ENCODE results near the gene DYNC1H1. TPM values are rescaled to one million over a fixed set of nuclear protein-coding genes. Genes with fewer than 3 reads are reported as not detected.

The DYNC1H1 gene
- total RNA-seq: 100 to 1,000 TPM; 345 to 359 TPM

DNA sequence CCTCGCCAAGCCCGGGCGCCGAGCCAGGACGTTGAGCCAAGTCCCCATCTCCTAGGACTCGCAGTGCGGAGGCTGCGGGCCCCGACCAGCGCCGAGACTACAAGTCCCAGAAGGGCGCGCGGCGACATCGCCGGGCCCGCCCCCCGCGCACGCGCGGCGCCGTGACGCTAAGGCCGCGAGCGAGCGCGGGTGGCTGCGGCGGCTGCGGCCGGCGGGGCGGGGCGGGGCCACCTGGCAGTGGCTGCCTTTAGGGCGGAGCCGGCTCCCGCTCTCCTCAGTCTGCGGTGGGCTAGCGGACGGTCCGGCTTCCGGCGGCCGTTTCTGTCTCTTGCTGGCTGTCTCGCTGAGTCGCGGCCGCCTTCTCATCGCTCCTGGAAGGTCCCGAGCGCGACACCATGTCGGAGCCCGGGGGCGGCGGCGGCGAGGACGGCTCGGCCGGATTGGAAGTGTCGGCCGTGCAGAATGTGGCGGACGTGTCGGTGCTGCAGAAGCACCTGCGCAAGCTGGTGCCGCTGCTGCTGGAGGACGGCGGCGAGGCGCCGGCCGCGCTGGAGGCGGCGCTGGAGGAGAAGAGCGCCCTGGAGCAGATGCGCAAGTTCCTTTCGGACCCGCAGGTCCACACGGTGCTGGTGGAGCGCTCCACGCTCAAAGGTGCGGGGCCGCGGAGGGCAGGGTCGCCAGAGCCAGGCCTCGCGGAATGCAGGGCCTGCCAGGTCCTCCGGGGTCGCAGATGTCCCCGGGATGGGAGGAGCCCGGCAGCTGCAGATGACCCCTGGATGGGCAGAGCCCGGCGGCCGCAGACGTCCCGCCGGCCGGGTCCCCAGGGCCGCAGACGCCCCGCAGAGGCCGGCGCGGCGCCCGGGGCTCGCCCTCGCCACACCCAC lies at the start of gene DYNC1H1:
TSS of gene DYNC1H1 (plus strand) at position 277 of the 884 bp plus-strand sequence. CDS start at position 396, 119 bp downstream.
- no peaks in the 10 kb centered on the region for H3K27me3 ChIP-seq
- intact Hi-C loops (cut with DNase I): loop anchor here (5.0 to 10.0 kb wide), 2 partner anchors 128 to 350 kb away; partner anchors contain the start of gene ZNF839
- H3K4me1 ChIP-seq: peaks cover 4% of the 10 kb centered on the region
- peak; percentile 90 for DNase-seq
- H3K9me3 ChIP-seq: no peaks in the 10 kb centered on the region
- H3K27ac ChIP-seq: peak within 1 kb of the TSS; percentile 85
- TF ChIP-seq, protein P1, sequence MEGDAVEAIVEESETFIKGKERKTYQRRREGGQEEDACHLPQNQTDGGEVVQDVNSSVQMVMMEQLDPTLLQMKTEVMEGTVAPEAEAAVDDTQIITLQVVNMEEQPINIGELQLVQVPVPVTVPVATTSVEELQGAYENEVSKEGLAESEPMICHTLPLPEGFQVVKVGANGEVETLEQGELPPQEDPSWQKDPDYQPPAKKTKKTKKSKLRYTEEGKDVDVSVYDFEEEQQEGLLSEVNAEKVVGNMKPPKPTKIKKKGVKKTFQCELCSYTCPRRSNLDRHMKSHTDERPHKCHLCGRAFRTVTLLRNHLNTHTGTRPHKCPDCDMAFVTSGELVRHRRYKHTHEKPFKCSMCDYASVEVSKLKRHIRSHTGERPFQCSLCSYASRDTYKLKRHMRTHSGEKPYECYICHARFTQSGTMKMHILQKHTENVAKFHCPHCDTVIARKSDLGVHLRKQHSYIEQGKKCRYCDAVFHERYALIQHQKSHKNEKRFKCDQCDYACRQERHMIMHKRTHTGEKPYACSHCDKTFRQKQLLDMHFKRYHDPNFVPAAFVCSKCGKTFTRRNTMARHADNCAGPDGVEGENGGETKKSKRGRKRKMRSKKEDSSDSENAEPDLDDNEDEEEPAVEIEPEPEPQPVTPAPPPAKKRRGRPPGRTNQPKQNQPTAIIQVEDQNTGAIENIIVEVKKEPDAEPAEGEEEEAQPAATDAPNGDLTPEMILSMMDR (IDR thresholded peaks at IDR 0.05): no peak
- H3K36me3 ChIP-seq: no peaks in the 10 kb centered on the region
- H3K9ac ChIP-seq (ENCODE audit: low read depth in 2 of 2, low read length in 2 of 2): peak within 1 kb of the TSS; percentile 89 to 100
- peak within 1 kb of the TSS; percentile 83 for H3K4me3 ChIP-seq

DNA sequence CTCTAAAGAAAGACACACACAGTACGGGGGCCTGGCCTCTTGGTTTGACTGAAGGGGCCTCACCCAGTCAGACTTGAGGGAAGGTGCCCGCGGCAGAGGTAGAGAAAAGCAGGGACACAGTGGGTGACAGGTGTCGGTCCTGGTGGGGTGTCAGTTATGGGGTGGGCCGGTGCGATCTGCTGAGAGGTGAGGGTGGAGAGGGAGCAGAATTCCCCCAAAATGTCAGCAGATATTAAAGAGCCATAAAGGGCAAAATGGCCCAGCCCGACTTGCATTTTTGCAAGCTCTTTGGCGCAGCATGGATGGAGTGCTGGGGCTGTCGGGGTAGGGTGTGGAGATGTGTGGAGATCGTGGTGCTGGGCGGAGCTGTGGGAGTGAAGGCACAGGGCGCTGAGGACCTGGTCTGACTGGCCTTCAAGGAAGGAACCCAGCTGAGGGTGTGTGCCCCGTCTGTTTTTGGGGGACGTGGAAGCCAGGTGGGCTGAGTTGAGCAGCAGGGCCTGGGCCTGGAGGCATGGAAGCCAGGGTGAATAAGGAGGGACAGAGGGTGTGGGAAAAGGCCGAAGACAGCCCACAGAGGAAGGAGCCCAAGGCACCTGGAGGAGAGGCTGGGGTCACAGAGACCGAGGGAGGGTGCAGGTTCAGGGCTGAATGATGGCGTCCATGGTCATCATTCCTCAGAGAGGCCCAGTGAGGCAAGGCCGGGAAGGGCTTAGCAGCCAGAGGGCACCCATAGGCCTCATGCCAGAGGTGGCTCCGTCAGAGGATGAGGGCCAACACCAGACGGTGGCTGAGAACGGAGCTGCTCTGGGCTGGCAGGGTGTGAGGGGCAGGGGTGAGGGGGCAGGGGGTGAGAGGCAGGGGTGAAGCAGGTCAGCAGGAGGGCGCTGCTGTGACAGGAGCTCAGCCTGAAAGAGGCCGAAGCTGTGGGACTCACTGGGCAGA lies 48.2 kb upstream of the DYNC1H1 start:
- H3K36me3 ChIP-seq: no peaks in the 10 kb centered on the region
- H3K4me1 ChIP-seq: no peaks in the 10 kb centered on the region
- H3K4me3 ChIP-seq: no peak overlapping the region
- no peak overlapping the region for H3K9ac ChIP-seq (ENCODE audit: low read depth in 2 of 2, low read length in 2 of 2)
- H3K27me3 ChIP-seq: no peaks in the 10 kb centered on the region
- no peaks in the 10 kb centered on the region for H3K9me3 ChIP-seq
- H3K27ac ChIP-seq: no peak overlapping the region
- intact Hi-C loops (cut with DNase I): no loop called here
- DNase-seq: no peak
- TF ChIP-seq, protein P1 (IDR thresholded peaks at IDR 0.05): no peak

DNA sequence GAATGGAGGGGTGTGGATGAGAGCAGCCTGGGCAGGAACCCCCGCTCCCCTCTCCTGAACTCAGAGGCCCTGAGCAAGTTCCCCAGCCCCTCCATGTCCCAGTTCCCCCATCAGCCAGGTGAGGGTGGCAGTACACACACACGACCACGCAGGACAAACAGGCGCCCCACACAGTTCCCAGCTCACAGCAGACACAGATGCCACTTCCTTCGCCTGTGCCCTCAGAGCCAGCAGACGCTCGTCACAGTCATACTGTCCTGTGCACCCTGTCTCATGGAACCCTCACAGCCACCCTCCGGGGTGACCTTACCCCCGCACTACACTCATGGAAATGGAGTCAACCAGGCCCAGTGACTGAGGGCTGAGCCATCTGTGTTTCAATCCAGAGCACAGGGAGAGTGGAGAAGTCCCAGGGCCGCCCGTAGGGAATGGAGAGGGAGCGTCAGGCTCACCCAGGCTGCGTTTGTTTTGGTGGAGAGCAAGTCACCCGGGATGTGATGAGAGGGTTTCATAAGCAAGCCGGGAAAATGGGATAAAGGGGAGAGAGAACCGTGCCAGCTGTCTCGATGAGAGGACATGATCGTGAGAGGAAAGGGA lies 47.5 kb upstream of the DYNC1H1 start:
- H3K9ac ChIP-seq (ENCODE audit: low read depth in 2 of 2, low read length in 2 of 2): no peak overlapping the region

DNA sequence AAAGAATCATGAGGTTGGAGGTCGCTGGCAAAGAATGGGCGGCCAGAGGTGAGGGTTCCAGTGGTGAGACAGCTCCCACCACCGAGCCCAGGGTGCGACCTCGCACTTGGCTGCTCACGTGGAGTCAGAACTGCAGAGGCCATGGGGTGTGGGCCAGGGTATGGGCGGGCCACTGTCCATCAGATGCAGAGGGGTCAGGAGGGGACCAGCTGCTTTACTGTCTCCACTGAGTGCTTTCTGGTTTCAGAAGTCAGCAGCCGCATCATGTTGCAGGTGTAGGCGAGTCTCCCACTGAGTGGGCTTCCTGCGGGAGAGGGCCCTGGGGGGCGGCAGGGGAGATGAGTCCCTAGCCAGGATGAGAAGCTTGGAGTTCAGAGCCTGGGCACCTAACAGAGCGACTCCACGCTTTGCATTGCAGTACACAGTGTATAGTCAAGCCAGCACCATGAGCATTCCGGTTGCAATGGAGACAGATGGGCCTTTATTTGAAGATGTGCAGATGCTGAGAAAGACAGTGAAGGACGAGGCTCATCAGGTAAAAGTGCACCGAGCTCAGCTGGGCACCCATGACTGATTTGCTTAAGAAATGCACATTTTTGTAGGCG lies 46.9 kb upstream of the DYNC1H1 start:
- no peaks in the 10 kb centered on the region for H3K36me3 ChIP-seq
- no peaks in the 10 kb centered on the region for H3K4me1 ChIP-seq
- H3K4me3 ChIP-seq: no peak overlapping the region
- intact Hi-C loops (cut with DNase I): no loop called here
- no peaks in the 10 kb centered on the region for H3K27me3 ChIP-seq
- H3K9me3 ChIP-seq: no peaks in the 10 kb centered on the region
- no peak overlapping the region for H3K27ac ChIP-seq
- TF ChIP-seq, protein P1 (IDR thresholded peaks at IDR 0.05): no peak
- DNase-seq: no peak
- no peak overlapping the region for H3K9ac ChIP-seq (ENCODE audit: low read depth in 2 of 2, low read length in 2 of 2)

More for the DNA sequence above, 47.5 kb upstream of the DYNC1H1 start:
- Histone ChIP-seq H3K9me3 (no peaks in the 10 kb centered on the region), H3K36me3 (no peaks in the 10 kb centered on the region), H3K27me3 (no peaks in the 10 kb centered on the region), H3K27ac (no peak overlapping the region), H3K4me1 (no peaks in the 10 kb centered on the region), H3K4me3 (no peak overlapping the region)
- TF ChIP-seq, protein P1 (IDR thresholded peaks at IDR 0.05): no peak
- intact Hi-C loops (cut with DNase I): no loop called here
- DNase-seq: no peak
